ENCODE results near the gene GMPR2. TPM values are rescaled to one million over a fixed set of nuclear protein-coding genes. Genes with fewer than 3 reads are reported as not detected.

The GMPR2 gene
- total and polyA plus RNA-seq, 11 donors, result 23.9 to 55.9 (median 31.5) TPM

DNA sequence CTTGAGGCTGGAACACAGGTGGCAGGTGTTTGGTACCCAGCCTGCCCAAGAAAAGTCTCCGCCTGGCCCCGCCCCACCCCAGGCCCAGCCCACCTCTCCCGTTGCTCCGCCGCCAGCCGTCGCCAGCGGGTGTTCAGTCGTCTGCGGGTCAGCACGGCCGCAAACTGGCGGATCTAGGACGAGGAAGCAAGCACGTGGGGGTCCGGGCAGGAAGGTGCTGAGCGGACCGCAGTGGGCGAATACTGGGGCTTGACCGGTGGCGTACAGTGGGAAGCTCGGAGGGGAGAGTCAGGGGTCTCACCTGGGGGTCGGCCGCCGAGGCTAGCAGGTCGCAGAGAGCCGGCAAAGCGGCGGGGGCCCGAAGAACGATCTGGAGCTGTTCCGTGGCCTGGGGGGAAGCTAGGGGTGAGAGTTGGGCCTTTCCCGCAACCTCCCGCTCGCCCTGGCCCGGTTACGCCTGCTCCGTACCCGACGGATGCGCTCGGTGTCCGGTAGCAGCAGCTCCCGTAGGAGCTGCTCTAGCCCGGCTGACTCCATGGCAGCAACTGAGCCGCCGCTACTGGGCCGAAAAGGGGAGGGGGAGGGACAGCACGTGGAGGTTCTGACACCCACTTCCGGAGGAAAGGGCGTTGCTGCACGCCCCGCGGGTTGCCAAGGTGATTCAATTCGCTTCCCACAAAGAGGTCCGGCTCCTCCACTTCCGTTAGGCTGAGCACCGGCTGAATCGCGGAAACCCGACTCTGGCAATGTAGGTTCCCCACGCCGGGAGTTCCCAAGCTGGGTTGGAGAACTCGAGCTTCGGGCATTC lies 44.3 kb upstream of the GMPR2 start, which contains the start of gene IPO4:
IPO4 (minus strand) TSS at position 566 of the 808 bp plus-strand sequence; CDS start at position 537, 29 bp downstream.
- peak; percentile 92 to 98 (median 94) for ATAC-seq
- Histone ChIP-seq H3K4me1 (peaks cover 0 to 24% (median 14%) of the 10 kb centered on the region in 12 donors), H3K36me3 (peaks cover 0 to 70% (median 54%) of the 10 kb centered on the region in 9 donors), H3K4me3 (peak within 1 kb of the TSS; percentile 48 to 83 (median 69)), H3K27ac (peak within 1 kb of the TSS in 11 of 12 donors; percentile 41 to 80 (median 67)), H3K27me3 (no peaks in the 10 kb centered on the region), H3K9me3 (no peaks in the 10 kb centered on the region)
- peak; percentile 96 to 98 (median 97) for DNase-seq
- peak in 1 of 2 donors; percentile 45 for TF ChIP-seq POLR2A (IDR thresholded peaks at IDR 0.05)
- TF ChIP-seq, protein P1, sequence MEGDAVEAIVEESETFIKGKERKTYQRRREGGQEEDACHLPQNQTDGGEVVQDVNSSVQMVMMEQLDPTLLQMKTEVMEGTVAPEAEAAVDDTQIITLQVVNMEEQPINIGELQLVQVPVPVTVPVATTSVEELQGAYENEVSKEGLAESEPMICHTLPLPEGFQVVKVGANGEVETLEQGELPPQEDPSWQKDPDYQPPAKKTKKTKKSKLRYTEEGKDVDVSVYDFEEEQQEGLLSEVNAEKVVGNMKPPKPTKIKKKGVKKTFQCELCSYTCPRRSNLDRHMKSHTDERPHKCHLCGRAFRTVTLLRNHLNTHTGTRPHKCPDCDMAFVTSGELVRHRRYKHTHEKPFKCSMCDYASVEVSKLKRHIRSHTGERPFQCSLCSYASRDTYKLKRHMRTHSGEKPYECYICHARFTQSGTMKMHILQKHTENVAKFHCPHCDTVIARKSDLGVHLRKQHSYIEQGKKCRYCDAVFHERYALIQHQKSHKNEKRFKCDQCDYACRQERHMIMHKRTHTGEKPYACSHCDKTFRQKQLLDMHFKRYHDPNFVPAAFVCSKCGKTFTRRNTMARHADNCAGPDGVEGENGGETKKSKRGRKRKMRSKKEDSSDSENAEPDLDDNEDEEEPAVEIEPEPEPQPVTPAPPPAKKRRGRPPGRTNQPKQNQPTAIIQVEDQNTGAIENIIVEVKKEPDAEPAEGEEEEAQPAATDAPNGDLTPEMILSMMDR (IDR thresholded peaks at IDR 0.05), result no peak
- intact Hi-C loops (cut with DNase I), result loop anchor here in 2 of 10 donors (1.0 to 2.0 kb wide), 2 partner anchors 27 to 74 kb away; partner anchors contain the start of genes DCAF11 (in 1 of the 2), IRF9 (in 1 of the 2) and NRL (in 1 of the 2)
- WGBS, 4 donors, result 0 to 1% (median 1%) methylated on average over 23 to 65 of the region's 65 CpGs

DNA sequence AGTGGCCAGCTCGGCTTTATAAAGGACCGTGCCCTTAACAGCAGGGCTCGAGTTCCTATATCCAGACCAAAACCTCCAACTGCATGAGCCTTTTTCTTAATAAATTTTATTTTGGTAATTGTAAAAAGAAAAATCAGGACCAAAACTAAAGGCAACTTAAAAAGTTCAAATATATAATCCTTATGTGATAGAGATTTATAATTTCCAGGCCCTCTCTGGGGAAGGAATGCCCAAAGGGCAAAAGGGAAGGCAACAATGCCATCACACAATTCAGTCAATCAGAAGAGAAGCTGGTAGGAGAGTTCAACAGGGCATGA lies 43.7 kb upstream of the GMPR2 start:
- H3K4me3 ChIP-seq, result peak overlapping the region in 9 of 12 donors; percentile 66 to 83 (median 71)
- peak overlapping the region in 11 of 12 donors; percentile 11 to 80 (median 66) for H3K27ac ChIP-seq
- ATAC-seq (no peak), DNase-seq (no peak)
- intact Hi-C loops (cut with DNase I), result loop anchor here in 1 of 10 donors (2.0 kb wide), 1 partner anchor 74 kb away; the partner anchor contains the start of genes DCAF11 and NRL
- peaks cover 0 to 26% (median 15%) of the 10 kb centered on the region in 12 donors for H3K4me1 ChIP-seq
- TF ChIP-seq, protein P1 (IDR thresholded peaks at IDR 0.05), result no peak
- no peak for TF ChIP-seq POLR2A (IDR thresholded peaks at IDR 0.05)
- WGBS, 4 donors, result 2 to 5% (median 2%) methylated on average over 3 of the region's 3 CpGs
- no peaks in the 10 kb centered on the region for H3K9me3 ChIP-seq
- peaks cover 0 to 64% (median 50%) of the 10 kb centered on the region in 9 donors for H3K36me3 ChIP-seq
- no peaks in the 10 kb centered on the region for H3K27me3 ChIP-seq

DNA sequence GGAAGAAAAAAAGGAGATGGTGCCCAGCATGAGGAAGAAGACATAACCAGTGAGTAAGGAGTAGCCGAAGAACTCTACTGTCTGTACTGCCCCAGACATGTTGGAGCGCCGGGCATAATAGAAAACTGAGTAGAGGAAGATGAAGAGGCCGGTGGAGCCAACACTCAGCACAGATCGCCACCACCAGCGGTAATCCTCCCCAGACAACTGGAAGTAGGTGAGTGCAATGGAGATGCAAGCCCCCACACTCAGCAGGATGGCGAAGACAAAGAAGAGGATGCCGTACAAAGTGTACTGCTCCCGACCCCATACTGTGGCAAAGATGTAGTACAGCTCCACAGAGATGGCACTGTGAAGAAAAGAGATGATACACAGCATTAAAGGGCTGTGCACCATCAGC lies 43.3 kb upstream of the GMPR2 start:
- Histone ChIP-seq H3K27me3 (no peaks in the 10 kb centered on the region), H3K4me1 (peaks cover under 1 to 31% (median 20%) of the 10 kb centered on the region in 12 donors), H3K9me3 (no peaks in the 10 kb centered on the region), H3K27ac (peak overlapping the region in 6 of 12 donors; percentile 41 to 80 (median 68)), H3K4me3 (no peak overlapping the region), H3K36me3 (peaks cover 0 to 60% (median 46%) of the 10 kb centered on the region in 9 donors)
- intact Hi-C loops (cut with DNase I), result loop anchor here in 1 of 10 donors (2.0 kb wide), 1 partner anchor 75 kb away; the partner anchor contains the start of genes DCAF11 and NRL
- 88 to 95% (median 95%) methylated on average over 9 of the region's 9 CpGs for WGBS, 4 donors
- DNase-seq, result no peak
- no peak for TF ChIP-seq POLR2A (IDR thresholded peaks at IDR 0.05)
- TF ChIP-seq, protein P1 (IDR thresholded peaks at IDR 0.05), result no peak
- ATAC-seq, result no peak

DNA sequence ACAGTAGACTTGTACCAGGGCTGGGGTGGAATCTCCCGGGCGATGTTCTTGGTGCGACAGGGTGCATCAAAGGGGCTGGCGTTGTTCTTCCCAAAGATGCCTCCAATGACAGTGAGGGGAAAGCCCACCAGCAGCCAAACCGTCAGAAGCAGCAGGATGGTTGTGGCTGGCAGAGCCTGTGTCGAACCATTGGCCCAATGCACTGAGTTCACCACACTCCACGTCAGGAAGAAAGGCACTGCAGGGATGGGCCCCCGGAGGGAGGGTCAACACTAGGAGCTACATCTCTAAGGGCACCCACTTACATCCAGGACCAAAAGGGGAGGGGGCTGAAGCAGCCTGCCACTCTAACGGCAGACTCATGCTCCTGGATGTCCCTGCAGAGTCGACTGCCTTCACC lies 42.3 kb upstream of the GMPR2 start:
- intact Hi-C loops (cut with DNase I), result no loop called here
- Histone ChIP-seq H3K27me3 (no peaks in the 10 kb centered on the region), H3K9me3 (no peaks in the 10 kb centered on the region), H3K4me1 (peaks cover 2 to 37% (median 25%) of the 10 kb centered on the region in 12 donors), H3K36me3 (peaks cover 0 to 50% (median 37%) of the 10 kb centered on the region in 9 donors), H3K4me3 (no peak overlapping the region), H3K27ac (no peak overlapping the region)
- TF ChIP-seq, protein P1 (IDR thresholded peaks at IDR 0.05), result no peak
- no peak for TF ChIP-seq POLR2A (IDR thresholded peaks at IDR 0.05)
- ATAC-seq (no peak), DNase-seq (no peak)
- WGBS, 4 donors, result 89 to 93% (median 92%) methylated on average over 7 to 10 of the region's 10 CpGs
